Liver (tissue), 9 donors: ENCODE measurements around the gene OR1F1. TPM values are rescaled to one million over a fixed set of nuclear protein-coding genes. Genes with fewer than 3 reads are reported as not detected.
A peak's percentile ranks its signal among the peaks of the same experiment; 100 is the strongest.

Source experiments
- DNase-seq: peaks from one replicate; pipeline ENCODE4 v3.0.0-alpha.2; 2017; ENCODE audit warnings: low spot score
- H3K27ac ChIP-seq, 2 donors: one replicate each; pipeline ENCODE4 v1.7.0; 2013; ENCODE audit warnings: inconsistent platforms in 2 of 2, low read length in 2 of 2, control low read depth in 1 of 2, low read depth in 1 of 2, mild to moderate bottlenecking in 1 of 2
- H3K27me3 ChIP-seq, 4 donors: one replicate each; pipeline versions ENCODE4 v1.6.1 to v1.7.0; 2013; ENCODE audit warnings: low read length in 3 of 4, inconsistent platforms in 1 of 4, mild to moderate bottlenecking in 1 of 4, moderate library complexity in 1 of 4; ENCODE audit not compliant: control insufficient read depth in 4 of 4, insufficient read depth in 4 of 4
- H3K36me3 ChIP-seq, 4 donors: one replicate each; pipeline versions ENCODE4 v1.6.1 to v1.7.0; 2013; ENCODE audit warnings: low read length in 3 of 4, mild to moderate bottlenecking in 3 of 4, low read depth in 1 of 4, moderate library complexity in 1 of 4; ENCODE audit not compliant: control insufficient read depth in 4 of 4, insufficient read depth in 3 of 4
- H3K4me1 ChIP-seq, 4 donors: one replicate each; pipeline versions ENCODE4 v1.6.1 to v1.7.0; 2013; ENCODE audit warnings: low read length in 3 of 4, mild to moderate bottlenecking in 3 of 4, moderate library complexity in 1 of 4; ENCODE audit not compliant: control insufficient read depth in 4 of 4, insufficient read depth in 4 of 4
- H3K4me3 ChIP-seq, 3 donors: one replicate each; pipeline versions ENCODE4 v1.6.1 to v1.7.0; 2013; ENCODE audit warnings: low read length in 3 of 3, control low read depth in 1 of 3, low read depth in 1 of 3, mild to moderate bottlenecking in 1 of 3
- H3K9ac ChIP-seq, 2 donors: one replicate each; pipeline ENCODE4 v1.7.0; 2013; ENCODE audit warnings: low read length in 2 of 2, mild to moderate bottlenecking in 2 of 2, moderate library complexity in 2 of 2, control low read depth in 1 of 2, low read depth in 1 of 2
- H3K9me3 ChIP-seq, 4 donors: one replicate each; pipeline versions ENCODE4 v1.6.1 to v1.7.0; 2013; ENCODE audit warnings: low read length in 3 of 4; ENCODE audit not compliant: control insufficient read depth in 4 of 4
- EGR1 ChIP-seq, 2 donors: IDR thresholded peaks; 2 replicates each; pipeline ENCODE4 v1.6.1; 2016 to 2018; ENCODE audit warnings: antibody characterized with exemption in 2 of 2, low read depth in 2 of 2
- FOXA1 ChIP-seq: IDR thresholded peaks from 2 replicates; pipeline ENCODE4 v1.6.1; 2016; ENCODE audit warnings: antibody characterized with exemption
- FOXA2 ChIP-seq: IDR thresholded peaks from 2 replicates; pipeline ENCODE4 v1.6.1; 2016; ENCODE audit warnings: antibody characterized with exemption
- GABPA ChIP-seq, 2 donors: IDR thresholded peaks in 1 of 2; conservative IDR thresholded peaks in 1 of 2; 2 replicates each; pipeline ENCODE4 v1.6.1; 2016; ENCODE audit warnings: antibody characterized with exemption in 2 of 2, mild to moderate bottlenecking in 1 of 2, moderate library complexity in 1 of 2
- HNF4A ChIP-seq, 2 donors: conservative IDR thresholded peaks; 2 replicates each; pipeline ENCODE4 v1.6.1; 2016; ENCODE audit warnings: antibody characterized with exemption in 2 of 2, mild to moderate bottlenecking in 2 of 2
- JUND ChIP-seq, 2 donors: IDR thresholded peaks; 2 replicates each; pipeline ENCODE4 v1.6.1; 2016; ENCODE audit warnings: antibody characterized with exemption in 2 of 2
- RAD21 ChIP-seq, 2 donors: IDR thresholded peaks; 2 replicates each; pipeline ENCODE4 v1.6.1; 2016; ENCODE audit warnings: antibody characterized with exemption in 2 of 2, mild to moderate bottlenecking in 2 of 2
- SP1 ChIP-seq: IDR thresholded peaks from 2 replicates; pipeline ENCODE4 v1.6.1; 2018; ENCODE audit warnings: antibody characterized with exemption, mild to moderate bottlenecking
- WGBS: extraction: QIAGEN DNeasy Blood & Tissue Kit; methylation state at CpG from one replicate; pipeline ENCODE4 v1.1.7; 2013; 5-methylcytosine and 5-hydroxymethylcytosine counted together
- polyA plus RNA-seq, 2 donors: library from polyadenylated mRNA; stranded (reverse) in 1 of 2; unstranded in 1 of 2; fragments of 200-250 nt in 1 of 2; fragments of >200 nt in 1 of 2; fragmentation: Nextera tagmentation in 1 of 2; extraction: Ambion mirVana in 1 of 2; gene quantifications; one replicate each; pipeline versions ENCODE4 v1.2.1 to v1.2.3, GENCODE V29; 2013 to 2015
- total RNA-seq, 2 donors: library from RNA; depleted of rRNA; stranded (reverse); fragments of >200 nt; gene quantifications; one replicate each; pipeline ENCODE4 v1.2.3, GENCODE V29; 2014
- TF ChIP-seq, protein P1 (sequence below): IDR thresholded peaks from 2 replicates; pipeline ENCODE4 v1.6.1; 2016; ENCODE audit warnings: antibody characterized with exemption, mild to moderate bottlenecking
- TF ChIP-seq, protein P2 (sequence below): IDR thresholded peaks from 2 replicates; pipeline ENCODE4 v1.6.1; 2016; ENCODE audit warnings: antibody characterized with exemption
- TF ChIP-seq, protein P3 (sequence below): IDR thresholded peaks from 2 replicates; pipeline ENCODE4 v1.6.1; 2016; ENCODE audit warnings: antibody characterized with exemption
- donor health status: healthy.
- donor health status: healthy.
- donor health status: healthy.
- donor health status: healthy.
- donor health status: healthy.

The OR1F1 gene
- total and polyA plus RNA-seq, 4 donors = not detected

DNA sequence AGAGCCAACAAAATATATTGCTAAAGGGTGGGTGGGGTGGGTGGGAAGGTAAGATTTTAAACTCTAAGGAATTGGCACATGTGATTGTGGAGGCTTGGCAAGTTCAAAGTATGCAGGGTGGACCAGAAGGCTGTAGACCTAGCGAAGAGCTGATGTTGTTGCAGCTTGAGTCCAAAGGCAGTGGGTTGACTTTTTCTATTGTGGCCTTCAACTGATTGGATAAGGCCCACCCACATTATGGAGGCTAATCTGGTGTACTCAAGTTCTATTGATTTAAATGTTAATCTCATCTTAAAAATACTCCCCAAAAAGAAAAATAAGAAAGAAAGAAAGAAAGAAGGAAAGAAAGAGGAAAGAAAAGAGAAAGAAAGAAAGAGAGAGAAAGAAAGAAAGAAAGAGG is 24.6 kb downstream of the OR1F1 start:
- TF ChIP-seq FOXA1 = no peak
- TF ChIP-seq GABPA (IDR thresholded peaks at IDR 0.05 in 1 of 2, conservative IDR thresholded peaks at IDR 0.05 in 1 of 2) = no peak
- TF ChIP-seq, protein P1, sequence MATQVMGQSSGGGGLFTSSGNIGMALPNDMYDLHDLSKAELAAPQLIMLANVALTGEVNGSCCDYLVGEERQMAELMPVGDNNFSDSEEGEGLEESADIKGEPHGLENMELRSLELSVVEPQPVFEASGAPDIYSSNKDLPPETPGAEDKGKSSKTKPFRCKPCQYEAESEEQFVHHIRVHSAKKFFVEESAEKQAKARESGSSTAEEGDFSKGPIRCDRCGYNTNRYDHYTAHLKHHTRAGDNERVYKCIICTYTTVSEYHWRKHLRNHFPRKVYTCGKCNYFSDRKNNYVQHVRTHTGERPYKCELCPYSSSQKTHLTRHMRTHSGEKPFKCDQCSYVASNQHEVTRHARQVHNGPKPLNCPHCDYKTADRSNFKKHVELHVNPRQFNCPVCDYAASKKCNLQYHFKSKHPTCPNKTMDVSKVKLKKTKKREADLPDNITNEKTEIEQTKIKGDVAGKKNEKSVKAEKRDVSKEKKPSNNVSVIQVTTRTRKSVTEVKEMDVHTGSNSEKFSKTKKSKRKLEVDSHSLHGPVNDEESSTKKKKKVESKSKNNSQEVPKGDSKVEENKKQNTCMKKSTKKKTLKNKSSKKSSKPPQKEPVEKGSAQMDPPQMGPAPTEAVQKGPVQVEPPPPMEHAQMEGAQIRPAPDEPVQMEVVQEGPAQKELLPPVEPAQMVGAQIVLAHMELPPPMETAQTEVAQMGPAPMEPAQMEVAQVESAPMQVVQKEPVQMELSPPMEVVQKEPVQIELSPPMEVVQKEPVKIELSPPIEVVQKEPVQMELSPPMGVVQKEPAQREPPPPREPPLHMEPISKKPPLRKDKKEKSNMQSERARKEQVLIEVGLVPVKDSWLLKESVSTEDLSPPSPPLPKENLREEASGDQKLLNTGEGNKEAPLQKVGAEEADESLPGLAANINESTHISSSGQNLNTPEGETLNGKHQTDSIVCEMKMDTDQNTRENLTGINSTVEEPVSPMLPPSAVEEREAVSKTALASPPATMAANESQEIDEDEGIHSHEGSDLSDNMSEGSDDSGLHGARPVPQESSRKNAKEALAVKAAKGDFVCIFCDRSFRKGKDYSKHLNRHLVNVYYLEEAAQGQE = no peak
- no peak overlapping the region for H3K4me3 ChIP-seq
- H3K36me3 ChIP-seq = no peaks in the 10 kb centered on the region
- peaks cover 4 to 23% (median 12%) of the 10 kb centered on the region in 4 donors for H3K9me3 ChIP-seq
- no peak overlapping the region for H3K27ac ChIP-seq
- no peaks in the 10 kb centered on the region for H3K4me1 ChIP-seq
- H3K9ac ChIP-seq = no peak overlapping the region
- H3K27me3 ChIP-seq = no peaks in the 10 kb centered on the region
- WGBS = 60% methylated on average over 1 of the region's 1 CpG
- no peak for DNase-seq

DNA sequence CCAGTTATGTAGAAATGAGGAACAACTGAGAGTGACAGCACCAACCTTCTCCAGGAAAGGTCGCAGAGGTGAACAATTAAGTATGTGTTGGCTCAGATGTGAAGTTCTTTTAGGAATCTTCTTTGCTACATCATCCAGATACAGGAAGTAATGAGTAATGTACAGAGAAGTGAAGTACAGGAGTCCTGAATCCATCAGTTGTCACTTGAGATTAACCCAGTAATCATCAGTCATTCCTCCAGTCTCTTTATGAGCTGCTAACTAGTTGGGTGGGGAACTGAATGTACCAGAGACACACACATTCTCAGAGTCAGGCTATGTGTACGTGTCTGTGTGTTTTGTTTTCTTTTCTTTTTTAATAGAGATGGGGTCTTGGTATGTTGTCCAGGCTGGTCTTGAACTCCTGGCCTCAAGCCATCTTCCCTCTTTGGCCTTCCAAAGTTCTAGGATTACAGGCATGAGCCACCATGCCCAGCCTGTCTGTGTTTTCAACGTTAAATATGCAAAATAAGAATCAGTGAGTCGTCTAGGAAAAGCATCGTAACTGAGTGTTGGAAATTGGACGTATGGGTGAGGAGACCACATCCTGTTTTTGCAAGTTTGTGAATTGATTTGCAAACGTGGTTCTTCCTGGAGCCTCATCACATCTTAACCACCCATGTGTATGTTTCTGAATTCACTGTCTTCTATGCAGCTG is 27.0 kb downstream of the OR1F1 start:
- TF ChIP-seq RAD21 (IDR thresholded peaks at IDR 0.05) (no peak), FOXA2 (no peak), EGR1 (IDR thresholded peaks at IDR 0.05; ENCODE audit: low read depth in 2 of 2) (no peak), SP1 (no peak), JUND (IDR thresholded peaks at IDR 0.05) (no peak)
- TF ChIP-seq, protein P2, sequence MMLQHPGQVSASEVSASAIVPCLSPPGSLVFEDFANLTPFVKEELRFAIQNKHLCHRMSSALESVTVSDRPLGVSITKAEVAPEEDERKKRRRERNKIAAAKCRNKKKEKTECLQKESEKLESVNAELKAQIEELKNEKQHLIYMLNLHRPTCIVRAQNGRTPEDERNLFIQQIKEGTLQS = no peak
- TF ChIP-seq, protein P3, sequence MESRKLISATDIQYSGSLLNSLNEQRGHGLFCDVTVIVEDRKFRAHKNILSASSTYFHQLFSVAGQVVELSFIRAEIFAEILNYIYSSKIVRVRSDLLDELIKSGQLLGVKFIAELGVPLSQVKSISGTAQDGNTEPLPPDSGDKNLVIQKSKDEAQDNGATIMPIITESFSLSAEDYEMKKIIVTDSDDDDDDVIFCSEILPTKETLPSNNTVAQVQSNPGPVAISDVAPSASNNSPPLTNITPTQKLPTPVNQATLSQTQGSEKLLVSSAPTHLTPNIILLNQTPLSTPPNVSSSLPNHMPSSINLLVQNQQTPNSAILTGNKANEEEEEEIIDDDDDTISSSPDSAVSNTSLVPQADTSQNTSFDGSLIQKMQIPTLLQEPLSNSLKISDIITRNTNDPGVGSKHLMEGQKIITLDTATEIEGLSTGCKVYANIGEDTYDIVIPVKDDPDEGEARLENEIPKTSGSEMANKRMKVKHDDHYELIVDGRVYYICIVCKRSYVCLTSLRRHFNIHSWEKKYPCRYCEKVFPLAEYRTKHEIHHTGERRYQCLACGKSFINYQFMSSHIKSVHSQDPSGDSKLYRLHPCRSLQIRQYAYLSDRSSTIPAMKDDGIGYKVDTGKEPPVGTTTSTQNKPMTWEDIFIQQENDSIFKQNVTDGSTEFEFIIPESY = no peak
- no peak for DNase-seq
- Histone ChIP-seq H3K36me3 (no peaks in the 10 kb centered on the region), H3K27ac (peak overlapping the region in 1 of 2 donors; percentile 3), H3K9me3 (peaks cover 5 to 20% (median 15%) of the 10 kb centered on the region in 4 donors), H3K4me1 (no peaks in the 10 kb centered on the region), H3K9ac (no peak overlapping the region), H3K4me3 (peak overlapping the region in 1 of 3 donors; percentile 18), H3K27me3 (no peaks in the 10 kb centered on the region)
- WGBS = 37% methylated on average over 7 of the region's 7 CpGs

DNA sequence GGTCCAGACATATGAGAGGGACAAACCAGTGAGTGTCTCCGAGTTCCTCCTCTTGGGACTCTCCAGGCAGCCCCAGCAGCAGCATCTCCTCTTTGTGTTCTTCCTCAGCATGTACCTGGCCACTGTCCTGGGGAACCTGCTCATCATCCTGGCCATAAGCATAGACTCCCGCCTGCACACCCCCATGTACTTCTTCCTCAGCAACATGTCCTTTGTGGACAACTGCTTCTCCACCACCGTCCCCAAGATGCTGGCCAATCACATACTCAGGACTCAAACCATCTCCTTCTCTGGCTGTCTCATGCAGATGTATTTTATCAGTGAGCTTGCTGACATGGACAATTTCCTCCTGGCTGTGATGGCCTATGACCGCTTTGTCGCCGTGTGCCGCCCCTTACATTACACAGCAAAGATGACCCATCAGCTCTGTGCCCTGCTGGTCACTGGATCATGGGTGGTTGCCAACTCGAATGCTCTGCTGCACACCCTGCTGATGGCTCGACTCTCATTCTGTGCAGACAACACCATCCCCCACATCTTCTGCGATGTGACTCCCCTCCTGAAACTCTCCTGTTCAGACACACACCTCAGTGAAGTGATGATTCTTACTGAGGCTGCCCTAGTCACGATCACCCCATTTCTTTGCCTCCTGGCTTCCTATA is 27.7 kb downstream of the OR1F1 start:
- no peak for TF ChIP-seq HNF4A (conservative IDR thresholded peaks at IDR 0.05)
- Histone ChIP-seq H3K4me3 (no peak overlapping the region), H3K27me3 (no peaks in the 10 kb centered on the region), H3K27ac (peak overlapping the region in 1 of 2 donors; percentile 54), H3K4me1 (no peaks in the 10 kb centered on the region), H3K36me3 (no peaks in the 10 kb centered on the region), H3K9me3 (peaks cover 5 to 20% (median 13%) of the 10 kb centered on the region in 4 donors), H3K9ac (no peak overlapping the region)
- no peak for DNase-seq
- WGBS = 73% methylated on average over 11 of the region's 11 CpGs
